HCT116 (cell line): ENCODE results near the gene BSG. TPM values are rescaled to one million over a fixed set of nuclear protein-coding genes. Genes with fewer than 3 reads are reported as not detected.
"Not testable (repeated sequence)": the region's sequence is repeated elsewhere in the genome, so short reads cannot be mapped to it uniquely, and the experiment has no call there.

ENCODE experiments used
- ATAC-seq: fragments of 200-7000 bp; cut with Tn5 transposase; 2 replicates; pipeline ENCODE4 v1.9.1; 2020; ENCODE audit warnings: mild to moderate bottlenecking, moderate library complexity
- BruUV-seq: library from RNA; stranded (reverse); fragments of 400-500 nt; replicated peaks from 2 replicates; lab custom pipeline; 2021; lab: Mats Ljungman, UMichigan
- CTCF ChIA-PET: fragments of 300-600 bp; sonication (Branson Sonifier 250); formaldehyde crosslinking; loops from one replicate; lab custom pipeline; 2021; ENCODE audit warnings: antibody characterized with exemption; lab: Charles Lee
- POLR2A ChIA-PET: fragments of 300-600, 350-600 bp; sonication (Branson Sonifier 250); formaldehyde crosslinking; loops from one replicate; lab custom pipeline; 2021; ENCODE audit warnings: antibody characterized with exemption; lab: Charles Lee
- RAD21 ChIA-PET, 2 experiments: fragments of 300-600 bp; sonication (Branson Sonifier 250); formaldehyde crosslinking; loops; one replicate each; lab custom pipeline; 2023; ENCODE audit warnings: low total read pairs in 2 of 2; ENCODE audit not compliant: uncharacterized antibody in 2 of 2, unreplicated experiment in 2 of 2, low non-redundant PET in 1 of 2; lab: Charles Lee
- DNase-seq: peaks from one replicate; pipeline ENCODE4 v3.0.0-alpha.2; 2010; ENCODE audit warnings: low read depth, low spot score
- H2AFZ ChIP-seq: fragments of 200-600 bp; shearing (Covaris generic), sonication (generic); 2 replicates; pipeline ENCODE4 v1.6.1; 2017; ENCODE audit warnings: low read depth, mixed run types, mixed read lengths, antibody characterized with exemption, low read length; ENCODE audit not compliant: poor library complexity, severe bottlenecking
- H3K27ac ChIP-seq: 2 replicates; pipeline ENCODE4 v1.5.1; 2012; ENCODE audit warnings: low read depth, low read length
- H3K27me3 ChIP-seq: fragments of 200-600 bp; sonication (generic); 2 replicates; pipeline ENCODE4 v1.6.1; 2016; ENCODE audit warnings: mixed run types, low read length, mixed read lengths; ENCODE audit not compliant: insufficient read depth
- H3K36me3 ChIP-seq, 2 experiments: fragments of 200-500 bp in 1 of 2; fragments of 200-600 bp in 1 of 2; sonication (Bioruptor generic) in 1 of 2; sonication (generic) in 1 of 2; 2 replicates each; pipeline versions ENCODE4 v1.5.1 to v1.6.1; 2014 to 2016; ENCODE audit warnings: low read length in 2 of 2, inconsistent platforms in 1 of 2, mixed read lengths in 1 of 2, mixed run types in 1 of 2; ENCODE audit not compliant: insufficient read depth in 2 of 2, control insufficient read depth in 1 of 2
- H3K4me1 ChIP-seq, 2 experiments: fragments of 200-600 bp in 1 of 2; sonication (generic) in 1 of 2; 2 replicates each; pipeline versions ENCODE4 v1.5.1 to v1.6.1; 2012 to 2017; ENCODE audit warnings: low read length in 2 of 2, inconsistent platforms in 1 of 2, mild to moderate bottlenecking in 1 of 2, mixed read lengths in 1 of 2, mixed run types in 1 of 2, moderate library complexity in 1 of 2; ENCODE audit not compliant: insufficient read depth in 2 of 2, control insufficient read depth in 1 of 2
- H3K4me2 ChIP-seq: fragments of 200-600 bp; sonication (generic); 2 replicates; pipeline ENCODE4 v1.6.1; 2017; ENCODE audit warnings: mixed run types, low read length, mixed read lengths
- H3K4me3 ChIP-seq, 2 experiments: fragments of 200-600 bp in 1 of 2; sonication (generic) in 1 of 2; replicated peaks in 1 of 2; 2 replicates each; pipeline ENCODE4 v1.5.1; 2011 to 2016; ENCODE audit warnings: low read length in 2 of 2, control low read depth in 1 of 2, low read depth in 1 of 2, mild to moderate bottlenecking in 1 of 2, mixed read lengths in 1 of 2, mixed run types in 1 of 2
- H3K79me2 ChIP-seq: fragments of 200-600 bp; sonication (generic); 2 replicates; pipeline ENCODE4 v1.6.1; 2017; ENCODE audit warnings: mild to moderate bottlenecking, mixed run types, low read length, moderate library complexity, mixed read lengths; ENCODE audit not compliant: insufficient read depth
- H3K9ac ChIP-seq: fragments of 200-600 bp; sonication (generic); 2 replicates; pipeline ENCODE4 v1.6.1; 2016; ENCODE audit warnings: low read length, mixed read lengths
- H3K9me2 ChIP-seq: fragments of 200-600 bp; sonication (generic), shearing (Covaris generic); 2 replicates; pipeline ENCODE4 v1.6.1; 2017; ENCODE audit warnings: mixed run types, mild to moderate bottlenecking, moderate library complexity; ENCODE audit not compliant: insufficient read depth
- H3K9me3 ChIP-seq, 2 experiments: fragments of 200-500 bp in 1 of 2; fragments of 200-600 bp in 1 of 2; sonication (Bioruptor generic) in 1 of 2; sonication (generic) in 1 of 2; 2 replicates each; pipeline ENCODE4 v1.6.1; 2014 to 2017; ENCODE audit warnings: low read length in 2 of 2, mixed read lengths in 2 of 2, inconsistent platforms in 1 of 2, low read depth in 1 of 2, mild to moderate bottlenecking in 1 of 2, mixed run types in 1 of 2, moderate library complexity in 1 of 2; ENCODE audit not compliant: control insufficient read depth in 1 of 2, insufficient read depth in 1 of 2
- H4K20me1 ChIP-seq: fragments of 200-600 bp; sonication (generic), shearing (Covaris generic); 2 replicates; pipeline ENCODE4 v1.6.1; 2017; ENCODE audit warnings: mixed run types, mild to moderate bottlenecking, moderate library complexity; ENCODE audit not compliant: insufficient read depth
- CTCF ChIP-seq, 3 experiments: fragments of 200-600 bp in 1 of 3; sonication (generic) in 1 of 3; IDR thresholded peaks in 2 of 3; conservative IDR thresholded peaks in 1 of 3; 2 replicates each; pipeline ENCODE4 v1.5.1; 2012 to 2017; ENCODE audit warnings: low read depth in 2 of 3, low read length in 2 of 3, antibody characterized with exemption in 1 of 3, borderline replicate concordance in 1 of 3, control low read depth in 1 of 3, mild to moderate bottlenecking in 1 of 3, mixed read lengths in 1 of 3, mixed run types in 1 of 3, moderate library complexity in 1 of 3; ENCODE audit not compliant: insufficient read depth in 1 of 3
- MAX ChIP-seq: IDR thresholded peaks from 2 replicates; pipeline ENCODE4 v1.6.1; 2012
- POLR2AphosphoS5 ChIP-seq: IDR thresholded peaks from 2 replicates; pipeline ENCODE4 v1.6.1; 2011; ENCODE audit warnings: mild to moderate bottlenecking, low read depth, low read length, moderate library complexity
- REST ChIP-seq: IDR thresholded peaks from 2 replicates; pipeline ENCODE4 v1.6.1; 2012; ENCODE audit warnings: low read depth
- intact Hi-C: fragments of 100-400 bp; cut with micrococcal nuclease; formaldehyde crosslinking; loops from 2 replicates; pipeline ENCODE4 v1.10.0; 2022
- total RNA-seq: library from RNA; stranded (reverse); gene quantifications from one replicate; pipeline ENCODE4 v1.2.1, GENCODE V29; 2021; ENCODE audit not compliant: unreplicated experiment

The BSG gene
- total RNA-seq, 1 experiment from 2014 or later = 603 TPM

- no peak for TF ChIP-seq REST
- TF ChIP-seq MAX = no peak
These were observed 52.9 kb downstream of the BSG start (continued) for GRCh38 chr19:625257-625656.

GRCh38 chr19:626566-626965 is 54.2 kb downstream of the BSG start:
- ATAC-seq, H3K9me3 ChIP-seq, H3K27me3 ChIP-seq, POLR2A ChIA-PET, BruUV-seq, H4K20me1 ChIP-seq, H3K4me3 ChIP-seq, H2AFZ ChIP-seq, intact Hi-C loops, DNase-seq, H3K9ac ChIP-seq, H3K4me2 ChIP-seq, H3K9me2 ChIP-seq, H3K27ac ChIP-seq: not testable (repeated sequence)
- peaks cover 11 to 58% of the 10 kb centered on the region in 2 experiments for H3K36me3 ChIP-seq
- ChIA-PET RAD21 (interaction anchor here (0.7 kb wide), 3 partner anchors 15 to 105 kb away, joined by 3 to 4 read pairs (median 3); no protein-coding TSS in a partner anchor), CTCF (interaction anchor here (0.6 kb wide), 1 partner anchor 97 kb away, joined by 3 read pairs; no protein-coding TSS in a partner anchor)
- peaks cover 4 to 21% of the 10 kb centered on the region in 2 experiments; a peak in 3 of 4 replicates for H3K4me1 ChIP-seq
- H3K79me2 ChIP-seq = peaks cover 41% of the 10 kb centered on the region

- H3K9me3 ChIP-seq = no peaks in the 10 kb centered on the region
- DNase-seq (no peak), ATAC-seq (no peak)
- H3K4me3 ChIP-seq = no peak overlapping the region
- intact Hi-C loops = no loop called here
- no TSS peak for BruUV-seq
- ChIA-PET RAD21 (no interaction called here), CTCF (no interaction called here), POLR2A (no interaction called here)
- no peak overlapping the region for H3K9ac ChIP-seq
- H3K27me3 ChIP-seq = no peaks in the 10 kb centered on the region
- H3K27ac ChIP-seq = no peak overlapping the region
- H3K4me1 ChIP-seq = peaks cover 9 to 29% of the 10 kb centered on the region in 2 experiments; a peak in 3 of 4 replicates
- no peaks in the 10 kb centered on the region for H3K9me2 ChIP-seq
- TF ChIP-seq CTCF (IDR thresholded peaks at IDR 0.05 in 2 of 3, conservative IDR thresholded peaks at IDR 0.05 in 1 of 3; ENCODE audit: borderline replicate concordance in 1 of 3, insufficient read depth in 1 of 3, low read depth in 2 of 3, low read length in 2 of 3) (peak in 2 of 3 experiments; percentile 61 to 62; a peak in 5 of 6 replicates), POLR2AphosphoS5 (no peak)
- H3K36me3 ChIP-seq = peaks cover 11 to 51% of the 10 kb centered on the region in 2 experiments
- H4K20me1 ChIP-seq = no peaks in the 10 kb centered on the region
- no peak overlapping the region for H2AFZ ChIP-seq
- H3K4me2 ChIP-seq = no peak overlapping the region
- H3K79me2 ChIP-seq = peaks cover 57% of the 10 kb centered on the region
These were observed 55.8 kb downstream of the BSG start for GRCh38 chr19:628168-628567.
